Measurements from ENCODE around the gene ZNF335.
"Not testable (repeated sequence)": the region's sequence is repeated elsewhere in the genome, so short reads cannot be mapped to it uniquely, and the experiment has no call there.

ZNF335 gene

DNA sequence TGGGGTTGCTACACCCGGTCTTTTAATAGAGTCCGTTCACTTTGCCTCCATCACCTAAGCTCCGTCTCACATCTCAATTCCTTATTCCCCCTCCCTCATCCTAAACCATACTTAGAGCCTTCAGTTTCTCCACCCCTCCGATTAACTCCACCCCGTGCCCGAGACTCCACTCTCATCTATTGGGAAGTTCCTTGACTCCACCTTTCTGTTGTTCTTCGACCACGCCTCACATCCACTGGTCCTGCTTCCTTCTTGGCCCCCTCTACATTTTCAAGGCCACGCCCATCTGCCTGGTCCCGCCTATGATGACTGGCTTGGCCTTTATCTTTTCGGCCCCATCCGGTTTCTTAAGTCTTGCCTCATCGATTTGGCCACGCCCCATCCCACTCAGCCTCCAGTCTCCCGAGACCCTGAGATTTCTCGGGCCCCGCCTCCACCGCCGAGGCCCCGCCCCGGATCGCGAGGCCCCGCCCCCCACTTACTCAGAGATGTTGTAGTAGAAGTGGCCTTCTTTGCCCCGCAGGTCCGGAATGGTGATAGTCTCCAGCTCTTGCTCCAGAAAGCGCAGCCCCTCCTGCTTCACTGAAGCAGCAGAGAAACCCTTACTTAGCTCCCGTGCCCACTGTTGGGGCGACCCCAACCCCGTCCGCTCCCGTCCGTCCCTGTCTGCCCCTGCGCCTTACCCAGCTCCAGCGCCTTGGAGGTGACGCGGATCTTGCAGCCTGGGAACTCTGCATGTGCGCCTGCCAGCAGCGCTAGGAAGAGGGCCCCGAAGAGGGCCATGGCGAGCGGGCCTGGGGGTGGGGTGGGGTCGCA, 61.1 kb downstream of the ZNF335 start:
- peak; percentile 80 to 85 (median 82) for DNase-seq (ENCODE audit: low read depth in 3 of 3)

DNA sequence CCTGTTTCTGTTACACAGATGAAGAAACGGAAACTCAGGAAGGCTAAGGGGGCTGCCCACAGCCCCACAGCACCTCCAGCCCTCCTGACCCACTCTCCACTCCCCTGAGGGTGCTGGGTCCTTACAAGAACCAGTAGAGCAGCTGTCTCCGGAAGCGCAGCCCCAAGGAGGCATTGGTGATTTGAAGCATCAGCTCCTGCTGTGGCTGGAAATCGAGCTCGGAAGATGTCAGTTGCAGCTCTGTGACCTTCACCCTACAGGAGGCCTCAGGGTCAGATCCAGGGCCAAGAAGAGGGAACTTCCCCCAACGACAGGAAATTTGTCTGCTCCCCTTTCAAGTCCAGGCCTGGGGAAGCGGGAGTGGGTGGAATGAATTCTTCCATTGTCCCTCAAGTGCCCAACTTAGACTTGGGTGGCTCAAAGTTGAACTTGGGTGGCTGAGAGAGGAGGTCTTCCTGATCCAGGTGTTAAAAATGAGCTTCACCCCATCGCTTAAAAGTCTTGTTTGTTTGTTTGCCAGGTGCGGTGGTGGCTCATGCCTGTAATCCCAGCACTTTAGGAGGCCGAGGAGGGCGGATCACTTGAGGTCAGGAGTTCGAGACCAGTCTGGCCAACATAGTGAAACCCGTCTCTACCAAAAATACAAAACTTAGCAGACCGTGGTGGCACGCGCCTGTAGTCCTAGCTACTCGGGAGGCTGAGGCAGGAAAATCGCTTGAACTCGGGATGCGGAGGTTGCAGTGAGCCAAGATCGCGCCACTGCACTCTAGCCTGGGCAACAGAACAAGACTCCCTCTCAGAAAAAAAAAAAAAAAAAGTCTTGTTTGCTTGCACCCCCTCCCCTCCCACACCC, 62.0 kb downstream of the ZNF335 start:
- no peak for DNase-seq (ENCODE audit: low read depth in 3 of 3)

DNA sequence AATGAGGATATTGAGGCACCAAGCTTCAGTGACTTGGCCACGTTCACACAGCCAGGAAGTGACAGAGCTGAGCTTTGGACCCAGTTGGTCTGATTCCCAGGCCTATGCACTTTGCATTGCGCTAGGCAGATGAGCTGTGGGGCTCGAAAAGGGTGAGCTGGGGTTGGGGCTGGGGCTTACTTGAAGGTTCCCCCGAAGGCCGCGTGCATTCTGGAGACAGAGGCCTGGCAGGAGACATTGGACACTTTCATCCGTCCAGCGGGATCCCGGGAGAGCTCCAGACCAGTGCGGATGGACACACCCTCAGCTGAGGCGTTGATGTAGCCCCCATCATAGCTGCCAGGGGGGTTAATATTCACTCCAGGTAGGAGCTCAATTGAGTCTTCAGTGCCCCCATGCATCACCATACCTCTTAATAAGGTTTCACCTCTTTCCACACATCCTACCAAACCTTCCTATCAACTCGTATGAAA, 62.6 kb downstream of the ZNF335 start:
- no peak for DNase-seq (ENCODE audit: low read depth in 3 of 3)

DNA sequence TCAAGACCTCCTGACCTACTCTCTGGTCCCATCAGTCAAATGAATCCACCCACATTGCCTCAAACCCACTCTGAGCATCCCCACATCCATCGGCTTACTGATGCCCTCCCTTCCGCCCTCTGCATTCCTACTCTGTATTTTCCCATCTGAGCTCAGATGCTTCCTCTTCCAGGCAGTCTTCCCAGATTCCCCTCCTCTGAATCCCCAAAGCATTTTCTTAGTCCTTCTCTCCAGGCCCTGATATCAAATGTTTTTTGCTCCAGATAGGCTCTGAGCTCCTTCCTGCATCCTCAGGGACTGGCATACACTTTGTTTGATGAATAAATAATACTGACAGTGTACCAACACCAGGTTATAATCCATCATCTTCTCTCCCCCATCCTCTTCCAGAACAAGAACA, 63.9 kb downstream of the ZNF335 start:
- no peak for DNase-seq (ENCODE audit: low read depth in 3 of 3)

DNA sequence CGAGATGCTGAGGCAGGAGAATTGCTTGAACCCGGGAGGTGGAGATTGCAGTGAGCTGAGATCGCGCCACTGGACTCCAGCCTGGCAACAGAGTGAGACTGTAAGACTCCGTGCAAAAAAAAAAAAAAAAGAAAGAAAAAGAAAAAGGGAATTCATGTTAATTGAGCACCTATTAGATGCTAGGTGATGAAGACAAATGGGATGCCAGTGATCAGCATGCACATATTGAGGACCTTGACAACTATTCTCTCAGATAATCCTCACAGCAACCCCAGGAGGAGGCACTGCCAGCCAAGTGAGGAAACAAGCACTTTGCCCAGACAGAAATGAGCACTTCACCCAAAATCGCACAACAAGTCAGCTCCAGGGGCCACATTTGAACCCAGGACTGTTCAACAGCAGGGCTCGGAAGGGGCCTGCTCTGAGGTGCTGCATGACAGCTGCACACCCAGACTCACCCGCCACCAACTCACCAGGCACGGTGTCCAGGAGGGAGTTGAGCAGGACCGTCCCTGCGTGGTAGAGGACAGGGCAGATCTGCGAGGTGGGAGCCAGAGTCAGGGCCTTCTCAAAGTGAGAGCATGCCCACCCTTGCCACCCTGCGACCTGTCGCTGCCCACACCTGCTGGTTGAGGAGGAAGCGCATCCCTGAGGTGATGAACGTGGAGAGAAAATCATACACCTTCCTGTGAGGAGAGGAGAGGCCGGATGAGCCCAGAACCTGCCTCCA, 64.6 kb downstream of the ZNF335 start:
- no peak for DNase-seq (ENCODE audit: low read depth in 3 of 3)

DNA sequence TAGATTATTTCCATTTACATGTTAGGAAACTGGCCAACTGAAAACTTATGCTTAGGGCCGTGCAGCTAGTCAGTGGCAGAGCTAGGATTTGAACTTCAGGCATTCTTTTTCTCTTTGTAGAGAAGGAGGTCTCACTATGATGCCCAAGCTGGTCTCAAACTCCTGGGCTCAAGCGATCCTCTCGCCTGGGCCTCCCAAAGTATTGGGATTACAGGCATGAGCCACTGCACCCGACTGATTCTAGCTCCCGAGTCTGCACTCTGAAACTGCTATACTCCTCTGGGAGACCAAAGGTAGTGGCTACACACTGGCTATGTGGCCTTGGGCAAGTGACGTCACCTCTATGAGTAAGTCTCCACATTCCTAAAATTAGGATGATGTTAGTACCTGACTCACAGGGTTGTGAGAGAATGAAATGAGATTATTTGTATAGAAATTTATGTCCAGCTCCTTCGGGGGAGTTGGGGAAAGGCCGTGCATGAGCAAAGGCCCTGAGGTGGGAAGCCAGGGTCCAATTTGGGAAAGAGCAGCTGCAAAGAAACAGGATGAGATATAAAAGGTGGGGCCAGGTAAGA, 66.4 kb downstream of the ZNF335 start:
- DNase-seq (ENCODE audit: low read depth in 3 of 3), result no peak

DNA sequence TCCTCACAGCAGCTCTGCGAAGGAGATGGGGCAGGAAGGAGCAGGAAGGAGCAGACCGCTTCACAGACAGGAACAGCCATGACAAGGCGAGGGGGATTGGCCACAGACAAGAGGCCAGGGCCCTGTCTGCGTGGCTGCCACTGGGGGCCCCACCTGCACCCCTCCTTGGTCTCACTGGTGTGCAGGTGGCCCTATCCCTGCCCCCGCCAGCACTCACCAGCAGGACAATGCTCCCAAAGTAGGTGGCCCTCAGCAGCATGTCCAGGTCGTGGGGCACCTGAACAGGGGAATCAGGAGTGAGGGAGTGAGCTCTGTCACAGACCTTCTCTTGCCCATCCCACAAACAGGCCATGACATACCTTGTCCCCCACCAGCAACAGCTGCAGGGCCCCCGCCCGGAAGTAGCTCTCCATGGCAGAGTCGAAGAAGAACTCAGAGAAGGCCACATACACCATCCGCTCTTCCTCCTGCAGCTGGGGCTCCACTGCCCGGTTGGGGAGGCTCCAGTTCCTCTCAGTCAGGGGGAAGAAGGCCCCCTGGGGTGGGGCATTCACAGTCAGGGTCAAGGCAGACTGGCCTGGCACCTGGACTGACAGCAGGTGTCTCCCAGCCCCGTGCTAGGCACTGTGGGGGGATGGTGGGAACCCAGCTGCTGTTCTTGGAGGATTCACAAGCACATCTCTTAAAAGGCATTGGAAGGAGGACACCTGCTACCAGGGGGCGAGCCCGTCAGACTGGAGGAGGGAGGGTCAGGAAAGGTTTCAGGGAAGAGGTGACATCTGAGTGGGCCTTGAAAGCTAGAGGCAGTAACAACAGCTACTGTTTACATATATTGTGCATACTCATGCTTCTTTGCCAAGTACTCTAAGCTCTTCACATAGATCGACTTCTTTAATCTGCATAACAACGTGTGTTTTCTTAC, 67.2 kb downstream of the ZNF335 start:
- DNase-seq (ENCODE audit: low read depth in 3 of 3), result no peak

DNA sequence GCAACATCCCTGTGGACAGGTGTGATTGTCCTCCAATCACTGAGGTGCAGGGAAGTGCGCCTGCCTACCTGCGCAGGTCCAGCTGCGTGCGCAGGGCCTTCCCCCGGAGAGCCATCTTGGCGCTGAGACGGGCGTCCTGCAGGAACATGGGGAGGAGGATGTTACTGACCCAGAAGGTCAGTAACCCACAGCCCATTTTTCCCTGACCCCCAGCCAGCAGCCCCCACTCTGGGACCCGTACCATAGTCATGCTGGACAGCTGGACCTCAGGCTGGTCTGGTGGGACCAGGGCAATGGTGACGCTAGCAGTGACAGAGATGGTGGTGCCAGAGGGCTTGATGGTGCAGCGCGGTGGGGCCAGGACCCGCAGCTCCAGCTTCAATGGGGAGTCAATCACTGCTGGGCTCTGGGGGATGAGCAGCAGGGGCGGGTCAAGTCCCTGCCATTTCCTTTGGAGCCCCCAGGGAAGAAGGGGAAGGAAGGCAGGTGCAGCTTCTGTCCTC, 69.8 kb downstream of the ZNF335 start:
- no peak for DNase-seq (ENCODE audit: low read depth in 3 of 3)

DNA sequence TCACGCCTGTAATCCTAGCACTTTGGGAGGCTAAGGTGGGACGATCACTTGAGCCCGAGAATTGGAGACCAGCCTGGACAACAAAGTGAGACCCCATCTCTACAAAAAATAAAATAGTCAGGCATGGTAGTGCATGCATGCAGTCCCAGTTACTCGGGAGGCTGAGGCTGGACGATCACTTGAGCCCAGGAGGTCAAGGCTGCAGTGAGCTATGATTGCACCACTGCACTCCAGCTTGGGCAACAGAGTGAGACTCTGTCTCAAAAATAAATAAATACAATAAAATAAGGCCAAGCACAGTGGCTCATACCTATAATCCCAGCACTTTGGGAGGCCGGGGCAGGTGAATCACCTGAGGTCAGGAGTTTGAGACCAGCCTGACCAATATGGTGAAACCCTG, 70.7 kb downstream of the ZNF335 start:
- not testable (repeated sequence) for DNase-seq (ENCODE audit: low read depth in 3 of 3)

DNA sequence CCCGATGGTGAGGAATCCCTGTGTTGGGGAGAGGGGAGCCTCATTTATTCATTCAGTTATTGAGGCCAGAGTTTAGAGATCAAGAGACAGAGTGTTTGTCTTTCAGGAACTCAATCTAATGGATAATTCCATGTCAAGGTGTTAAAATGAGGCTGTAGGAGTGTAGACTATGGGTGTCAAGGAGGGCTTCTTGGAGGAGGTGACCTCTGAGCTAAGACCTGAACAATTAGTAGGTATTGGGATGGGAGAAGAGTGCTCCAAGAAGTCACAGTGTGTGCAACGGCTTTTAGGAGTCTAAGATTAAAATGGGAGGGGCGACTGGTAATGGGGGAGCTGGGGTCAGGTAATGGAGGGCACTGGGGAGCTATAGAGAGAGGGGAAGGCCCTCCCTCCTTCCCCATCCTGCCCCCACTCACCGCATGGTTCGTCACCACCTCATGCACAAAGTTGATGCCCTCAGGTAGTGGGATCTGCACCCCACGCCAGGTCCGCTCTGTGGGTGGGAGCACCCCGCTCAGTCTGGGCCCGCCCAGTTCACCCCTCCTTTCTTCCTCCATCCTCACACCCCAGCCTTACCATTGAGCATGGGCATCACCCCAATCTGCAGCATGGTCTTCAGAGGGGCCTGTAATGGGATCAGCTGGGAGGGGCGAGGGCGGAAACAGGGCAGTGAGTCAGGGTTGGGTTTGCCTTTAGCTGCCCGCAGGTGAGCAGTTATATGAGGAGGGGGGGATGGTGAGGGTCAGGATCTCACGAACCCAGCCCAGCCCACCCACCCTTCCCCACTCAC, 72.8 kb downstream of the ZNF335 start:
- DNase-seq (ENCODE audit: low read depth in 3 of 3), result no peak

Measured in stimulated activated CD4-positive, alpha-beta T cell treated with anti-CD3 and anti-CD28 coated beads, TNF-alpha, amount 100 ng/mL, for 4 hours (primary cell).